ENCODE measurements around the gene CBX1.
"Not testable (repeated sequence)": the region's sequence is repeated elsewhere in the genome, so short reads cannot be mapped to it uniquely, and the experiment has no call there.

Gene CBX1

GRCh38 chr17:48051706-48052486, 49.4 kb downstream of the CBX1 start:
- DNase-seq (ENCODE audit: low spot score): no peak

DNA sequence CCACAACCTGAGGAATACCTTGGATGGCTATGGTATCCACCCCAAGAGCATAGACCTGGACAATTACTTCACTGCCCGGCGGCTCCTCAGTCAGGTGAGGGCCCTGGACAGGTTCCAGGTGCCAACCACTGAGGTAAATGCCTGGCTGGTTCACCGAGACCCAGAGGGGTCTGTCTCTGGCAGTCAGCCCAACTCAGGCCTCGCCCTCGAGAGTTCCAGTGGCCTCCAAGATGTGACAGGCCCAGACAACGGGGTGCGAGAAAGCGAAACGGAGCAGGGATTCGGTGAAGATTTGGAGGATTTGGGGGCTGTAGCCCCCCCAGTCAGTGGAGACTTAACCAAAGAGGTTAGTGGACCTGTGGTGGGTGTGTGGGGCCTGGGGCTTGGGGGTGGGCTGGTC, 50.0 kb downstream of the CBX1 start:
- DNase-seq (ENCODE audit: low spot score): no peak

- no peak for DNase-seq (ENCODE audit: low spot score)
Observed at GRCh38 chr17:48048384-48049126, 52.7 kb downstream of the CBX1 start.

- peak; percentile 99 for DNase-seq (ENCODE audit: low spot score)
Observed at GRCh38 chr17:48047741-48048383, 53.4 kb downstream of the CBX1 start, which contains the start of gene NFE2L1. Gene NFE2L1, plus strand, starts transcription at chr17:48048359. Its CDS starts 2,760 bp downstream, at chr17:48051119.

GRCh38 chr17:48047113-48047740, 54.1 kb downstream of the CBX1 start:
- DNase-seq (ENCODE audit: low spot score): no peak

- no peak for DNase-seq (ENCODE audit: low spot score)
Observed at GRCh38 chr17:48046296-48046695, 55.0 kb downstream of the CBX1 start.

DNA sequence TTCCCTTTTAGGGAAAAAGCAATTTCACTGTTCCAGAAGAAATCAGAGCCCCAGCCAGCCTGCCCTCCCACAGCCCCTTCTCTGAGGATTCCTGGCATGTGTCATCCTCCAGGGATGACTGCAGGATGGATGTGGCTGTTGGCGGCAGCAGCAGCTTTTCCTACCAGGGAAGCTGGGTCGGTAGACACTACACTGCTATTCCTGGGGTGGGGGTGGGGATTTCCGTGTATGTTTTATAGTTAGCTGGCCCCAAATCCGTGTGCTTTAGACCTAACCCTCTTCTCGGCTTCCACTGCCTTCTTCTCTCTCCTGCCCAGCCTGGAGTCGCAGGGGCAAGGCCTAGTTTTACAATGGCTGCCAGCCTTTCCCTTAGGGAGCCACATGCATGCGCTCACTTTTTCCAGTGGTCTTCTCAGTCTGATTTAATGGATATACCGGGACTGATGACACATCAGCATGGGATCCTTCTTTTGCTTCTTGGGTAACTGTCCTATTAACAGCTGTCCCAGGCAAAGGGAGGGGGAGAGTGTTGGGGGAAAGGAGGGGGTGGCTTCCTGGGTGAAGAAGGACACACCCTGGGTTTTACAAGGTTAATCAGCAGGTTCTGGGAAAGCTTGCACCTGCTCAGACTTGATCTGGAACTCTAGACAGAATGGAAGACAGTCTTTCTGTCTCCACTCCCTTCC, 55.8 kb downstream of the CBX1 start:
- no peak for DNase-seq (ENCODE audit: low spot score)

DNA sequence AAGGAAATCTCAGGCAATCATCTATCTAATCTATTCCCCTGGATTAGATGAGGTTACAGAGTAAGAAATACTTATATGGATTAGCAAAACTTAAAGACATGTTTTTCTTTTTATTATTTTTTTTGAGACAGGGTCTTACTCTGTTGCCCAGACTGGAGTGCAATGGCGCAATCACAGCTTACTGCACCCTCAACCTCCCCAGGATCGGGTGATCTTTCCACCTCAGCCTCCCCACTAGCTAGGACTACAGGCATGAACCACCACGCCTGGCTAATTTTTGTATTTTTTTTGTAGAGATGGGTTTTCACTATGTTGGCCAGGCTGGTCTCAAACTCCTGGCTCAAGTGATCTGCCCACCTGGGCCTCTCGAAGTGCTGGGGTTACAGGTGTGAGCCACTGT, 56.4 kb downstream of the CBX1 start:
- no peak for DNase-seq (ENCODE audit: low spot score)

DNA sequence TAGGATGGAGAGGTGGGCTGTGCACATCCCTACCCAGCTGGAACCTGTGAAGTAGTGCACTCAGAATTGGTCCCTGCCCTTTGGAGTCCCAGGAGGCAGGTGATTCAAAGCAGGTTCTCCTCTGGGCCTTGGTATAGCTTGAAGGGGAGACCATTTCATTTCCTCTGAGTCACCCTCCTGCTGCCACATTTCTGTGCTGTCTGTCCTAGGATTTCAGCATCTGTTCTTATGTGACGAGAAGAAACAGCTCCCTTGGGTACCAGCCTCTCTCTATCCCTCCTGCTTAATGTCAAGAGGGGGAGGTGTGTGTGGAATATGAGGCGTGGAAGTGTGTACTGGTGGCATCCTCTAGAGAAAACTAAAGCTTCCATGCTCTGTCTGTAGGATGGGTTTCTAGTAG, 58.1 kb downstream of the CBX1 start:
- no peak for DNase-seq (ENCODE audit: low spot score)

DNA sequence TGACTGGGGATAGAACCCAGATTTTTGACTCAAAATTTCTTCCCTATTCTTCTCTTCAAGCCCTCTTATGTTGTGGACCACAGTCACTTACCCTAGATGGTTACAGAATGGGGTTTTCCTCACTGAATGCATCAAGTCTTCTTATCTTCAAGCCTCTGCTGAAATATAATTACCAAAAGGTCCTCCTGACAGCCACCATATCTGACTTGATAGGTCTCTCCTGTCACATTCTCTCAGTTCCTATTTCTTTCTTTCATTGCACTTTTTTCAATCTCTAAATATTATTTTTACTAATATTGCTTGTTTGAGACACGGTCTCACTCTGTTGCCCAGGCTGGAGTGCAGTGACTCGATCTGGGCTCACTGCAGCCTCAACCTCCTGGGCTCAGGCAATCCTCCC, 62.6 kb downstream of the CBX1 start:
- DNase-seq (ENCODE audit: low spot score): no peak

DNA sequence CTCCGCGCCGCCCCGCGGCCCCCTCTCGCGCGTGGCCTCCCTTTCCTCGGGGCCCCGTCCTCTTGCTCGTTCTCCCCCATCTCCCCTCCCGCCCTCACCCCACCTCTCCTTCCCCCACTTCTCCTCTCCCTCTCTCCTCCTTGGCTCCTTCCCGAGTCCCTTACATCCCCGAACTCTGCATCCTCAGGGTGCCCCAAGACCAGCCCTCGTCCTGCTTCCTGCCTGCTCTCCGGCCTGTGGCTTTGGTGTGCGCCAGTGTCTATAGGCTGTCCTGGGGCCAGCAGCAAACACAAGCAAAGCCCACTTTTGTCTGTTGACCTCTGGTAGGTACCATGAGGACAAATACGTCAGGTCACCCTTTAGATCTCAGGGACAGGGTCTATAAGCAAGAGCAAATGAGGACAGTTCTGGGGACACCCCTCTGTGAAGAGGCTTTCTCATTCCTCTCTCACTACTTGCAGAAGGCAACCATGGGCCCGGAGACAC, 63.4 kb downstream of the CBX1 start:
- no peak for DNase-seq (ENCODE audit: low spot score)

DNA sequence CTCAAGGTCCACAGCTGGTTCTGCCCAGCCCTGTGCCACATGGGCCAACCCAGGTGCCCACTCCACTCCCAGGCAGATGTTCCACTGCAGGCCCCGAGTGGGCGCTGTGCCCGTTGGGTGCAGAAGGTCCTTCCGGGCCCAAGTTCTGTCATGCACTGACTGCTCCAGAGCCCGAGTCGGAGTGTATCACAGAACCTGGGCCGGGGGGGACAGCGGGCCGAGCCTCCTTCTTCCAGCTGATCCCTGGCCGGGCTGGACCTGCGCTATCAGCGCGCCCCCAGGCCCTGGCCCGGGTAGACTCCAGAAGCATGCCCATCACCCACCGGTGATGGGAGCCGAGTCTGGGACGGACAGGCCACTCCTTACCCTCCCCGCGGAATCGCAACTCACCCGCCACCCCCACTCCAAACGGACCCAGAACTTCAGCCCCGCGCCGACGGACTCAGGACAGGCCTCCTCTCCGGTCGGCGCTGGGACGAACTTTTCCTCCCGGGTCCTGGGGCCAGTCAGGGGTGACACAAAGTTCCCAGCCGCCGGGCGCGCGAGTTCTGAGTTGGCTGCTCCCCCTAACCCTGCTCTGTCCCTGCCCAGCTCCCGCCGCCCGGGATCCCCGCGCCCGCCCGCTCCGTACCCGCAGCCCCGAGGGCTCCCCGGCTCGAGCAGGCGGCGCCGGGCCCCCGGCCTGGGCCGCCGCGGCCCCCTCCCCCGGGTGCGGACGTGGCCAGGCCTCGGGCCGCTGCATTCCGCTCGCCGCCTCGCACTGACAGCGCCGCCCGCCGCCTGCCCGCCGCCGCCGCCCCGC, 64.0 kb downstream of the CBX1 start, which contains the start of gene COPZ2:
Gene COPZ2 (minus strand): TSS at position 762 of the 802 bp plus-strand sequence. CDS start 20 bp downstream, at position 742.
- DNase-seq (ENCODE audit: low spot score): peak; percentile 59

GRCh38 chr17:48036693-48037035, 64.6 kb downstream of the CBX1 start:
- no peak for DNase-seq (ENCODE audit: low spot score)

- DNase-seq (ENCODE audit: low spot score): not testable (repeated sequence)
Observed at GRCh38 chr17:48034734-48035133, 66.5 kb downstream of the CBX1 start.

GRCh38 chr17:48031966-48032365, 69.3 kb downstream of the CBX1 start:
- DNase-seq (ENCODE audit: low spot score): no peak

DNA sequence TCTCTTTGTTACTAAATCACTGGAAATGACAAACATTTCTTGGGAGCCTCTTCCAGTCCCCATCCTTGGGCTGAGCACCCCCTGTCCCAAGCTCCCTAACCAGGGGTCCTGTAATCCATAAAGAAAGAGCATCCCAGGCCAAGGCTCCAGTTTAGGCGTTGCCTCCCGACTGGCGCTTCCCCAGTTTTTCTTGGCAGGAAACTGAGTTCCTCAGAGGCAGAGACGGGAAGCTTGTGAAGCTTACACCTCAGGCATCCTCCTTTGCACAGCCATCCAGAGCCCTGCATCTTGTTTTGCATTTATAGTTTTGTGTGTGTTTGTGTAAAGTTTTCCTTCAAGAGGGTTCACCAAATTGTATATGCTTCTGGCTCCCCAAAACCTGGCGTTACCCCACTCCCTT, 70.7 kb downstream of the CBX1 start:
- DNase-seq (ENCODE audit: low spot score): no peak

DNA sequence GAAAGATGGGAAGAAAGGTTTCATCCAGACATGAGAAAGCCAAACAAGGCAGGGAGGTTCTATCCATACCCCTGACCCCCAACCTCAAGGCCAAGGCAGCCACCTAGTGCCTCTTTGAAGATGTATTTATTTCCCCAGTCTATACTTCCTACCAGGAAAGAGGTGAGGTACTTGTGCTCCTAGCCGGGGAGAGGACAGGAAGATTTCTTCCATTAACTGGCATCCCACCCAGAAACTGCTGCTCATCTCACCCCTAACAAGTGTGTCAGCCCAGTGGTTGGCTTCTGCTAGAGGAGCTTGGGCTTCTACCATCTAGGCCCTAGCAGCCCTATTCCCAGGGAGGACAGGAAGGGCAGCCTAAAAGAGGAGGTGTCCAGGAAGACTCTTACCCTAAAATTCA, 72.5 kb downstream of the CBX1 start:
- DNase-seq (ENCODE audit: low spot score): no peak

GRCh38 chr17:48027322-48027981, 73.8 kb downstream of the CBX1 start:
- no peak for DNase-seq (ENCODE audit: low spot score)

- peak; percentile 68 for DNase-seq (ENCODE audit: low spot score)
Observed at GRCh38 chr17:48026502-48027321, 74.6 kb downstream of the CBX1 start.

All from CD4-positive, alpha-beta T cell treated with Interleukin-15 for 4 hours (primary cell).